Endothelial cell of umbilical vein (primary cell): ENCODE data around the gene SLC43A1. TPM values are rescaled to one million over a fixed set of nuclear protein-coding genes. Genes with fewer than 3 reads are reported as not detected.

Source experiments
- BruUV-seq: library from RNA; stranded (reverse); fragments of 400-500 nt; replicated peaks from 2 replicates; lab custom pipeline; 2021; lab: Mats Ljungman, UMichigan
- CTCF ChIA-PET: fragments of 300-600, 350-600 bp; sonication (Branson Sonifier 250); formaldehyde crosslinking; loops from one replicate; lab custom pipeline; 2021; ENCODE audit warnings: antibody characterized with exemption, inconsistent platforms; lab: Charles Lee
- POLR2A ChIA-PET: fragments of 300-600, 350-600 bp; sonication (Branson Sonifier 250); formaldehyde crosslinking; loops from one replicate; lab custom pipeline; 2021; ENCODE audit warnings: antibody characterized with exemption, inconsistent platforms; lab: Charles Lee
- DNase-seq: peaks from one replicate; pipeline ENCODE4 v3.0.0-alpha.2; 2011; ENCODE audit warnings: low read depth, low spot score
- FAIRE-seq: peaks from 2 replicates; lab custom pipeline; 2011; peaks lifted over from hg19 to GRCh38; lab: Jason Lieb, UNC
- H2AFZ ChIP-seq: 2 replicates; pipeline ENCODE4 v1.6.0; 2012; ENCODE audit warnings: low read depth, low read length, control low read depth, inconsistent platforms
- H3K27ac ChIP-seq: 2 replicates; pipeline ENCODE4 v1.5.1; 2011; ENCODE audit warnings: low read depth, mild to moderate bottlenecking, control low read depth, low read length, moderate library complexity; ENCODE audit not compliant: insufficient read depth
- H3K27me3 ChIP-seq, 2 experiments: 2 replicates each; pipeline versions ENCODE4 v1.6.0 to v1.6.1; 2011; ENCODE audit warnings: low read length in 2 of 2, mixed read lengths in 1 of 2; ENCODE audit not compliant: control insufficient read depth in 2 of 2, insufficient read depth in 2 of 2
- H3K36me3 ChIP-seq, 2 experiments: 2 replicates in 1 of 2; 3 replicates in 1 of 2; pipeline ENCODE4 v1.5.1; 2011; ENCODE audit warnings: low read length in 2 of 2, mild to moderate bottlenecking in 1 of 2, moderate library complexity in 1 of 2; ENCODE audit not compliant: control insufficient read depth in 2 of 2, insufficient read depth in 2 of 2; ENCODE audit errors: extremely low read depth in 1 of 2
- H3K4me1 ChIP-seq: 3 replicates; pipeline ENCODE4 v1.5.1; 2011; ENCODE audit warnings: mild to moderate bottlenecking, low read length; ENCODE audit not compliant: control insufficient read depth, insufficient read depth; ENCODE audit errors: extremely low read depth
- H3K4me2 ChIP-seq: 2 replicates; pipeline ENCODE4 v1.6.1; 2011; ENCODE audit warnings: low read length, control low read depth, mixed read lengths; ENCODE audit not compliant: insufficient read depth
- H3K4me3 ChIP-seq, 3 experiments: fragments of 200-600 bp in 1 of 3; sonication (generic), shearing (Covaris generic) in 1 of 3; replicated peaks in 1 of 3; 2 replicates each; pipeline ENCODE4 v1.5.1; 2011 to 2016; ENCODE audit warnings: control low read depth in 3 of 3, low read length in 3 of 3, mild to moderate bottlenecking in 2 of 3, inconsistent platforms in 1 of 3, low read depth in 1 of 3, moderate library complexity in 1 of 3; ENCODE audit not compliant: insufficient read depth in 1 of 3
- H3K79me2 ChIP-seq: 2 replicates; pipeline ENCODE4 v1.6.0; 2012; ENCODE audit warnings: low read length, inconsistent platforms; ENCODE audit not compliant: control insufficient read depth, insufficient read depth
- H3K9ac ChIP-seq: replicated peaks from 2 replicates; pipeline ENCODE3; 2011; ENCODE audit warnings: low read length, control low read depth; ENCODE audit not compliant: insufficient read depth; ENCODE audit errors: extremely low read depth
- H3K9me1 ChIP-seq: replicated peaks from 3 replicates; pipeline ENCODE4 v1.6.0; 2011; ENCODE audit warnings: mild to moderate bottlenecking, low read length; ENCODE audit not compliant: control insufficient read depth, insufficient read depth; ENCODE audit errors: extremely low read depth
- H3K9me3 ChIP-seq: replicated peaks from 2 replicates; pipeline ENCODE4 v1.5.1; 2012; ENCODE audit warnings: low read length, inconsistent platforms; ENCODE audit not compliant: control insufficient read depth, insufficient read depth
- H4K20me1 ChIP-seq: replicated peaks from 2 replicates; pipeline ENCODE3; 2011; ENCODE audit warnings: mild to moderate bottlenecking, low read length; ENCODE audit not compliant: control insufficient read depth, insufficient read depth; ENCODE audit errors: extremely low read depth
- CTCF ChIP-seq, 2 donors: IDR thresholded peaks; 1 replicate in 1 of 2; 2 replicates in 1 of 2; pipeline ENCODE4 v1.5.1; 2011; ENCODE audit warnings: low read length in 2 of 2, mild to moderate bottlenecking in 2 of 2, moderate library complexity in 2 of 2, control low read depth in 1 of 2, inconsistent platforms in 1 of 2, low read depth in 1 of 2; ENCODE audit not compliant: insufficient read depth in 1 of 2; ENCODE audit errors: extremely low read depth in 1 of 2
- FOS ChIP-seq: IDR thresholded peaks from 2 replicates; pipeline ENCODE4 v1.6.1; 2011; ENCODE audit warnings: mild to moderate bottlenecking, low read length, moderate library complexity, borderline replicate concordance; ENCODE audit not compliant: insufficient read depth
- JUN ChIP-seq: IDR thresholded peaks from 2 replicates; pipeline ENCODE4 v1.6.1; 2011; ENCODE audit warnings: borderline replicate concordance, low read depth; ENCODE audit not compliant: insufficient read length, insufficient read depth
- MAX ChIP-seq: IDR thresholded peaks from 2 replicates; pipeline ENCODE4 v1.6.1; 2011; ENCODE audit not compliant: insufficient read depth, insufficient read length
- MYC ChIP-seq: IDR thresholded peaks from one replicate; pipeline ENCODE4 v1.6.1; 2011; ENCODE audit warnings: mild to moderate bottlenecking, low read depth, low read length
- POLR2A ChIP-seq: IDR thresholded peaks from 2 replicates; pipeline ENCODE4 v1.6.1; 2012; ENCODE audit warnings: low read depth, mild to moderate bottlenecking, control low read depth, low read length
- dilution Hi-C: fragments of 300-500 bp; cut with MboI; formaldehyde crosslinking; loops from one replicate; pipeline ENCODE4 v1.15.0; 2019; ENCODE audit warnings: low sequenced_read_pairs; ENCODE audit not compliant: extremely low pct_ligation_motif_present
- intact Hi-C: fragments of 100-400 bp; cut with micrococcal nuclease; formaldehyde crosslinking; loops from one replicate; pipeline ENCODE4 v1.10.0; 2022
- polyA plus RNA-seq, 4 experiments: library from polyadenylated mRNA; depleted of rRNA in 3 of 4; stranded (reverse) in 3 of 4; unstranded in 1 of 4; fragments of >200 nt; gene quantifications; 2 replicates each; pipeline versions ENCODE4 v1.2.1 to v1.2.3, GENCODE V29; 2011 to 2012; ENCODE audit warnings: missing spikeins in 1 of 4
- total RNA-seq: library from RNA; stranded (reverse); gene quantifications from 2 replicates; pipeline ENCODE4 v1.2.3, GENCODE V29; 2021

SLC43A1 gene
- total and polyA plus RNA-seq, 2 donors (not counting 3 experiments of a cell fraction or from before 2014, with no cell fraction given), result 13.7 to 19.5 TPM

GRCh38 chr11:57547854-57548377, 32.4 kb upstream of the SLC43A1 start:
- TF ChIP-seq MYC (no peak), MAX (no peak), CTCF (IDR thresholded peaks at IDR 0.05; ENCODE audit: extremely low read depth in 1 of 2, insufficient read depth in 1 of 2, low read depth in 1 of 2, low read length in 2 of 2) (no peak), POLR2A (no peak), FOS (no peak), JUN (no peak)
- Histone ChIP-seq H3K4me2 (no peak overlapping the region), H3K79me2 (no peaks in the 10 kb centered on the region), H3K9me3 (no peaks in the 10 kb centered on the region), H4K20me1 (no peaks in the 10 kb centered on the region), H3K27me3 (peaks cover 0 to 2% of the 10 kb centered on the region in 2 experiments), H3K27ac (no peak overlapping the region), H3K36me3 (peaks cover 0 to 5% of the 10 kb centered on the region in 2 experiments), H3K9me1 (no peaks in the 10 kb centered on the region), H3K4me1 (no peaks in the 10 kb centered on the region), H2AFZ (no peak overlapping the region), H3K9ac (no peak overlapping the region), H3K4me3 (no peak overlapping the region)
- intact Hi-C loops (no loop called here), dilution Hi-C loops (no loop called here)
- FAIRE-seq, result no peak
- DNase-seq, result peak; percentile 23
- no TSS peak for BruUV-seq
- CTCF ChIA-PET, result interaction anchor here (1.0 to 2.3 kb wide), 6 partner anchors 14 to 966 kb away, joined by 3 to 13 read pairs (median 5); partner anchors contain the start of gene UBE2L6
- POLR2A ChIA-PET, result no interaction called here
